GM19240 (cell line): Measurements from ENCODE around the gene KLF14.
"Not testable (repeated sequence)": the region's sequence is repeated elsewhere in the genome, so short reads cannot be mapped to it uniquely, and the experiment has no call there.

Source experiments
- DNase-seq: peaks from one replicate; pipeline ENCODE4 v3.0.0; 2011; ENCODE audit warnings: low spot score; ENCODE audit not compliant: insufficient read length

The KLF14 gene

GRCh38 chr7:130733931-130734814 lies at the start of gene KLF14:
TSS of gene KLF14 (minus strand) at chr7:130734207. CDS start at chr7:130734033, 174 bp downstream.
- peak; percentile 18 for DNase-seq

GRCh38 chr7:130781346-130781745 lies 47.3 kb upstream of the KLF14 start:
- no peak for DNase-seq

- no peak for DNase-seq
Observed at GRCh38 chr7:130777426-130777825, 43.4 kb upstream of the KLF14 start.

- not testable (repeated sequence) for DNase-seq
Observed at GRCh38 chr7:130772456-130772855, 38.4 kb upstream of the KLF14 start.

GRCh38 chr7:130768854-130769253 lies 34.8 kb upstream of the KLF14 start:
- no peak for DNase-seq

- not testable (repeated sequence) for DNase-seq
Observed at GRCh38 chr7:130764569-130764968, 30.6 kb upstream of the KLF14 start.

GRCh38 chr7:130758429-130759056 lies 24.5 kb upstream of the KLF14 start:
- DNase-seq = no peak

GRCh38 chr7:130756316-130756715 lies 22.3 kb upstream of the KLF14 start:
- DNase-seq = no peak

GRCh38 chr7:130752424-130752823 lies 18.4 kb upstream of the KLF14 start:
- DNase-seq = no peak

GRCh38 chr7:130750755-130751154 lies 16.7 kb upstream of the KLF14 start:
- DNase-seq = no peak

- DNase-seq = no peak
Observed at GRCh38 chr7:130748531-130749389, 14.8 kb upstream of the KLF14 start.

- DNase-seq = no peak
Observed at GRCh38 chr7:130741331-130741995, 7.5 kb upstream of the KLF14 start.

GRCh38 chr7:130740606-130741005 lies 6.6 kb upstream of the KLF14 start:
- no peak for DNase-seq

GRCh38 chr7:130736298-130736900 lies 2.4 kb upstream of the KLF14 start:
- no peak for DNase-seq

GRCh38 chr7:130734815-130735716 lies 1.1 kb upstream of the KLF14 start:
- no peak for DNase-seq

GRCh38 chr7:130732980-130733930 lies 752 bp downstream of the KLF14 start:
- peak; percentile 11 for DNase-seq

- DNase-seq = no peak
Observed at GRCh38 chr7:130723784-130724183, 10.2 kb downstream of the KLF14 start.

GRCh38 chr7:130721486-130722277 lies 12.3 kb downstream of the KLF14 start:
- DNase-seq = no peak
